MM.1S (cell line): ENCODE measurements around the gene RHPN2.

Experiments
- EZH2 ChIP-seq: fragments of 300-600 bp; sonication (generic); optimal IDR thresholded peaks from 2 replicates; pipeline ENCODE3; 2017; ENCODE audit warnings: low read depth, mild to moderate bottlenecking, antibody characterized with exemption, low read length, mixed read lengths
- EZH2phosphoT487 ChIP-seq: fragments of 300-600 bp; sonication (generic); IDR thresholded peaks from 2 replicates; pipeline ENCODE4 v1.6.1; 2018; ENCODE audit warnings: antibody characterized with exemption, low read length
- TF ChIP-seq, protein P1 (sequence below): fragments of 300-600 bp; sonication (generic); IDR thresholded peaks from 2 replicates; pipeline ENCODE4 v1.5.1; 2016; ENCODE audit warnings: antibody characterized with exemption, low read length, mixed read lengths

DNA sequence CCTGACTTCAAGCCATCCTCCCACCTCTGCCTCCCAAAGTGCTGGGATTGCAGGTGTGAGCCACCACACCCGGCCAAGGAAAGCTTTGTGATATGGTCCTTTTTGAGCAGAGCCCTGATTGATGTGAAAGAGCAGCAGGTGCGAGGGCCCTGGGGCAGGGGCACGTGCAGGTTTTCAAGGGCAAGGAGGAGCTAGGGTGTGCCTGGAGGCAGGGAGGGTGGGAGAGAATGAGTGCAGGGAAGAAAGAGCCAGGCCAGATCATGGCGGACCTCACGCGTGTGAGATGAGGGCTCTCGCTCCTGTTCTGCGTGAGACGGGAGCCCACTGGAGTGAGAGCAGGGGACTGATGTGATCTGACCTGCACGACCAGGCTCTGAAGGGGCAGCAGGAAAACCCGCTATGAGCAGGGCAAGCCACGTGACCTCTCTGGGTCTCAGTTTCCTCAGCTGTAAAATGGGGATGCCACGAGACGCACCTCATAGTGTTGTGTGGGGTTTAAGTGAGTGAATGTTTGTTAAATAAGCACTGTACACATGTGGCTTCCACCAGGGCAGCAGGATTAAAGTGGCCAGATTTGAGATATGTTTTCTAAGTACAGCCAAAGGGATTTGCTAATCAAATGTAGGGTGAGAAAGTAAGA is 66.9 kb downstream of the RHPN2 start:
- TF ChIP-seq, protein P1, sequence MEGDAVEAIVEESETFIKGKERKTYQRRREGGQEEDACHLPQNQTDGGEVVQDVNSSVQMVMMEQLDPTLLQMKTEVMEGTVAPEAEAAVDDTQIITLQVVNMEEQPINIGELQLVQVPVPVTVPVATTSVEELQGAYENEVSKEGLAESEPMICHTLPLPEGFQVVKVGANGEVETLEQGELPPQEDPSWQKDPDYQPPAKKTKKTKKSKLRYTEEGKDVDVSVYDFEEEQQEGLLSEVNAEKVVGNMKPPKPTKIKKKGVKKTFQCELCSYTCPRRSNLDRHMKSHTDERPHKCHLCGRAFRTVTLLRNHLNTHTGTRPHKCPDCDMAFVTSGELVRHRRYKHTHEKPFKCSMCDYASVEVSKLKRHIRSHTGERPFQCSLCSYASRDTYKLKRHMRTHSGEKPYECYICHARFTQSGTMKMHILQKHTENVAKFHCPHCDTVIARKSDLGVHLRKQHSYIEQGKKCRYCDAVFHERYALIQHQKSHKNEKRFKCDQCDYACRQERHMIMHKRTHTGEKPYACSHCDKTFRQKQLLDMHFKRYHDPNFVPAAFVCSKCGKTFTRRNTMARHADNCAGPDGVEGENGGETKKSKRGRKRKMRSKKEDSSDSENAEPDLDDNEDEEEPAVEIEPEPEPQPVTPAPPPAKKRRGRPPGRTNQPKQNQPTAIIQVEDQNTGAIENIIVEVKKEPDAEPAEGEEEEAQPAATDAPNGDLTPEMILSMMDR = no peak
- TF ChIP-seq EZH2phosphoT487 (no peak), EZH2 (no peak)
